K562 treated with DMSO at 1 percent for 12 hours (cell line): ENCODE measurements around the gene CYP26C1. TPM values are rescaled to one million over a fixed set of nuclear protein-coding genes. Genes with fewer than 3 reads are reported as not detected.

ENCODE experiments used
- total RNA-seq: library from RNA; unstranded; fragments of 300-600 nt; gene quantifications from 2 replicates; pipeline ENCODE4 v1.2.3, GENCODE V29; 2022; ENCODE audit not compliant: insufficient read depth

Gene CYP26C1
- not detected in 2 replicates for total RNA-seq

GRCh38 chr10:93059975-93060886, at the start of gene CYP26C1:
Gene CYP26C1 (plus strand): TSS chr10:93060798. CDS start chr10:93061264, 466 bp downstream.

GRCh38 chr10:93073539-93074146, 13.0 kb downstream of the CYP26C1 start, which contains the start of gene CYP26A1:
Gene CYP26A1 (plus strand): TSS chr10:93073893. CDS start chr10:93073935, 42 bp downstream.

Other genes with a start within 250 kb of the CYP26C1 start
- gene EXOC6, start 212.3 kb upstream of the CYP26C1 start, total RNA-seq, result 7.0 and 66.1 TPM in 2 replicates
- 3.9 and 7.4 TPM in 2 replicates for gene CYP26A1, start 13.1 kb downstream of the CYP26C1 start, total RNA-seq